CD4-positive, alpha-beta T cell (primary cell): ENCODE results near the gene RNASE8. TPM values are rescaled to one million over a fixed set of nuclear protein-coding genes. Genes with fewer than 3 reads are reported as not detected.

Source experiments
- ATAC-seq: fragments of 200-7000 bp; cut with Tn5 transposase; one replicate; pipeline ENCODE4 v1.10.0; 2022; ENCODE audit warnings: mild to moderate bottlenecking; ENCODE audit not compliant: poor library complexity
- CTCF ChIA-PET: fragments of 350-600 bp; sonication (Branson Sonifier 250); formaldehyde crosslinking; loops from one replicate; lab custom pipeline; 2021; ENCODE audit warnings: antibody characterized with exemption, inconsistent platforms; lab: Charles Lee
- POLR2A ChIA-PET: fragments of 350-600 bp; sonication (Branson Sonifier 250); formaldehyde crosslinking; loops from one replicate; lab custom pipeline; 2021; ENCODE audit warnings: antibody characterized with exemption, inconsistent platforms; lab: Charles Lee
- DNase-seq, 14 experiments: peaks; one replicate each; pipeline ENCODE4 v3.0.0-alpha.2; 2013 to 2020; ENCODE audit warnings: mixed read lengths in 2 of 14
- H3K27ac ChIP-seq, 2 donors: one replicate each; pipeline versions ENCODE4 v1.5.1 to v1.7.0; 2013; ENCODE audit warnings: low read length in 2 of 2, low read depth in 1 of 2, mild to moderate bottlenecking in 1 of 2
- H3K27me3 ChIP-seq, 2 experiments: 1 replicate in 1 of 2; 2 replicates in 1 of 2; pipeline versions ENCODE4 v1.6.1 to v1.7.0; 2013; ENCODE audit warnings: low read length in 2 of 2, control low read depth in 1 of 2, mild to moderate bottlenecking in 1 of 2, moderate library complexity in 1 of 2; ENCODE audit not compliant: insufficient read depth in 2 of 2, control insufficient read depth in 1 of 2
- H3K36me3 ChIP-seq: one replicate; pipeline ENCODE4 v1.6.1; 2013; ENCODE audit warnings: low read length, control low read depth; ENCODE audit not compliant: insufficient read depth
- H3K4me1 ChIP-seq: one replicate; pipeline ENCODE4 v1.6.1; 2013; ENCODE audit warnings: low read length, control low read depth; ENCODE audit not compliant: insufficient read depth
- H3K4me3 ChIP-seq: one replicate; pipeline ENCODE4 v1.5.1; 2013; ENCODE audit warnings: mild to moderate bottlenecking, low read length, moderate library complexity
- H3K9me3 ChIP-seq, 2 experiments: 1 replicate in 1 of 2; 2 replicates in 1 of 2; pipeline versions ENCODE4 v1.6.1 to v1.7.0; 2013; ENCODE audit warnings: low read length in 2 of 2, mild to moderate bottlenecking in 2 of 2, control low read depth in 1 of 2, moderate library complexity in 1 of 2; ENCODE audit not compliant: control insufficient read depth in 1 of 2, insufficient read depth in 1 of 2
- H3K27ac Mint-ChIP-seq: one replicate; pipeline ENCODE4 v1.8.0; 2020; ENCODE audit warnings: mixed read lengths
- H3K27me3 Mint-ChIP-seq: one replicate; pipeline ENCODE4 v1.8.0; 2021; ENCODE audit warnings: mixed read lengths
- H3K36me3 Mint-ChIP-seq: one replicate; pipeline ENCODE4 v1.8.0; 2021; ENCODE audit warnings: low read depth, mixed read lengths
- H3K4me1 Mint-ChIP-seq: one replicate; pipeline ENCODE4 v1.8.0; 2021; ENCODE audit warnings: low read depth, mixed read lengths
- H3K4me3 Mint-ChIP-seq: one replicate; pipeline ENCODE4 v1.8.0; 2020; ENCODE audit warnings: mild to moderate bottlenecking, mixed read lengths
- H3K9me3 Mint-ChIP-seq: one replicate; pipeline ENCODE4 v1.8.0; 2020; ENCODE audit warnings: mixed read lengths
- intact Hi-C, 2 experiments: fragments of 100-400 bp; cut with DNase I in 1 of 2; cut with micrococcal nuclease in 1 of 2; formaldehyde crosslinking; loops; one replicate each; pipeline versions ENCODE4 v1.15.1 to v1.9.0; 2023 to 2025; cut with DNase I, micrococcal nuclease
- total RNA-seq, 174 experiments: library from RNA in 2 of 174; stranded (reverse) in 2 of 174; gene quantifications; one replicate each; pipeline ENCODE4 v1.2.3 and lab custom pipeline; 2021 to 2026
- TF ChIP-seq, protein P1 (sequence below): fragments of 200-600 bp; IDR thresholded peaks from one replicate; pipeline ENCODE4 v1.8.0; 2022; ENCODE audit warnings: antibody characterized with exemption, mild to moderate bottlenecking

Gene RNASE8
- total RNA-seq, 2 experiments from 2014 or later = not detected

DNA sequence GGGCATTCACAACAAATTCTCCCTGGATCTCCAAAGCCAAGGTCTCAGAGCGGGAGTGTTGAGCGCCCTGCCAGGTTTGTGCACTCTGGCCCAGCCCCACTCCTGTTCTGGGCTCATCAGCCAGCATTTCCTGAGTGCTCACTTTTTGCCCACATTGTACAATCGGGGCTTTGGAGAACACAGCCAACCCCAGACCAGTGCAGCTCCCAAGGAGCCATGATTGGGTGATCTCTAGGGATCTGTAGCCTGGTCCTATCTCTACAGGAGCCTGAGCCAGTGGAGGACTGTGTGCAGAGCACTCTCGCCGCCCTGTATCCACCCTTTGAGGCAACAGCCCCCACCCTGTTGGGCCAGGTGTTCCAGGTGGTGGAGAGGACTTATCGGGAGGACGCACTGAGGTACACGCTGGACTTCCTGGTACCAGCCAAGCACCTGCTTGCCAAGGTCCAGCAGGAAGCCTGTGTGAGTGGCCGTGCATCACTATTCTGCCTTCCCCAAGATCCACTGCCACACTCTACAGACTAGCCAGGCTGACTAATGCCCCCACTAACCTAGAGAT, 15.2 kb downstream of the RNASE8 start:
- ATAC-seq = no peak
- Histone ChIP-seq H3K27ac (no peak overlapping the region), H3K27me3 (peaks cover 40 to 48% of the 10 kb centered on the region in 2 experiments), H3K9me3 (peaks cover 0 to 13% of the 10 kb centered on the region in 2 experiments), H3K4me3 (no peak overlapping the region), H3K4me1 (peaks cover 37% of the 10 kb centered on the region), H3K36me3 (no peaks in the 10 kb centered on the region)
- Mint-ChIP-seq H3K9me3 (no peaks in the 10 kb centered on the region), H3K4me1 (peaks cover 37% of the 10 kb centered on the region), H3K4me3 (peak overlapping the region; percentile 66), H3K36me3 (no peaks in the 10 kb centered on the region), H3K27ac (no peak overlapping the region), H3K27me3 (peaks cover 61% of the 10 kb centered on the region)
- DNase-seq = no peak
- ChIA-PET CTCF (interaction anchor here (2.5 to 2.7 kb wide), 2 partner anchors 20 to 31 kb away, joined by 20 to 26 read pairs; no protein-coding TSS in a partner anchor), POLR2A (interaction anchor here (1.3 kb wide), 1 partner anchor 14 kb away, joined by 3 read pairs; no protein-coding TSS in a partner anchor)
- intact Hi-C loops = no loop called here
- TF ChIP-seq, protein P1, sequence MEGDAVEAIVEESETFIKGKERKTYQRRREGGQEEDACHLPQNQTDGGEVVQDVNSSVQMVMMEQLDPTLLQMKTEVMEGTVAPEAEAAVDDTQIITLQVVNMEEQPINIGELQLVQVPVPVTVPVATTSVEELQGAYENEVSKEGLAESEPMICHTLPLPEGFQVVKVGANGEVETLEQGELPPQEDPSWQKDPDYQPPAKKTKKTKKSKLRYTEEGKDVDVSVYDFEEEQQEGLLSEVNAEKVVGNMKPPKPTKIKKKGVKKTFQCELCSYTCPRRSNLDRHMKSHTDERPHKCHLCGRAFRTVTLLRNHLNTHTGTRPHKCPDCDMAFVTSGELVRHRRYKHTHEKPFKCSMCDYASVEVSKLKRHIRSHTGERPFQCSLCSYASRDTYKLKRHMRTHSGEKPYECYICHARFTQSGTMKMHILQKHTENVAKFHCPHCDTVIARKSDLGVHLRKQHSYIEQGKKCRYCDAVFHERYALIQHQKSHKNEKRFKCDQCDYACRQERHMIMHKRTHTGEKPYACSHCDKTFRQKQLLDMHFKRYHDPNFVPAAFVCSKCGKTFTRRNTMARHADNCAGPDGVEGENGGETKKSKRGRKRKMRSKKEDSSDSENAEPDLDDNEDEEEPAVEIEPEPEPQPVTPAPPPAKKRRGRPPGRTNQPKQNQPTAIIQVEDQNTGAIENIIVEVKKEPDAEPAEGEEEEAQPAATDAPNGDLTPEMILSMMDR = no peak

DNA sequence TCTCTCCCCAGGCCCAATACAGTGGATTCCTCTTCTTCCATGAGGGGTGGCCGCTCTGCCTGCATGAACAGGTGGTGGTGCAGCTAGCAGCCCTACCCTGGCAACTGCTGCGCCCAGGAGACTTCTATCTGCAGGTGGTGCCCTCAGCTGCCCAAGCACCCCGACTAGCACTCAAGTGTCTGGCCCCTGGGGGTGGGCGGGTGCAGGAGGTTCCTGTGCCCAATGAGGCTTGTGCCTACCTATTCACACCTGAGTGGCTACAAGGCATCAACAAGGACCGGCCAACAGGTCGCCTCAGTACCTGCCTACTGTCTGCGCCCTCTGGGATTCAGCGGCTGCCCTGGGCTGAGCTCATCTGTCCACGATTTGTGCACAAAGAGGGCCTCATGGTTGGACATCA, 16.3 kb downstream of the RNASE8 start:
- Histone ChIP-seq H3K4me1 (peaks cover 31% of the 10 kb centered on the region), H3K4me3 (no peak overlapping the region), H3K9me3 (peaks cover 0 to 10% of the 10 kb centered on the region in 2 experiments), H3K27ac (no peak overlapping the region), H3K27me3 (peaks cover 31 to 40% of the 10 kb centered on the region in 2 experiments), H3K36me3 (no peaks in the 10 kb centered on the region)
- no peaks in the 10 kb centered on the region for H3K9me3 Mint-ChIP-seq
- TF ChIP-seq, protein P1 = no peak
- H3K4me1 Mint-ChIP-seq = peaks cover 29% of the 10 kb centered on the region
- intact Hi-C loops = no loop called here
- H3K27me3 Mint-ChIP-seq = peaks cover 52% of the 10 kb centered on the region
- H3K36me3 Mint-ChIP-seq = no peaks in the 10 kb centered on the region
- ATAC-seq (no peak), DNase-seq (no peak)
- no peak overlapping the region for H3K27ac Mint-ChIP-seq
- ChIA-PET POLR2A (no interaction called here), CTCF (no interaction called here)
- H3K4me3 Mint-ChIP-seq = no peak overlapping the region

DNA sequence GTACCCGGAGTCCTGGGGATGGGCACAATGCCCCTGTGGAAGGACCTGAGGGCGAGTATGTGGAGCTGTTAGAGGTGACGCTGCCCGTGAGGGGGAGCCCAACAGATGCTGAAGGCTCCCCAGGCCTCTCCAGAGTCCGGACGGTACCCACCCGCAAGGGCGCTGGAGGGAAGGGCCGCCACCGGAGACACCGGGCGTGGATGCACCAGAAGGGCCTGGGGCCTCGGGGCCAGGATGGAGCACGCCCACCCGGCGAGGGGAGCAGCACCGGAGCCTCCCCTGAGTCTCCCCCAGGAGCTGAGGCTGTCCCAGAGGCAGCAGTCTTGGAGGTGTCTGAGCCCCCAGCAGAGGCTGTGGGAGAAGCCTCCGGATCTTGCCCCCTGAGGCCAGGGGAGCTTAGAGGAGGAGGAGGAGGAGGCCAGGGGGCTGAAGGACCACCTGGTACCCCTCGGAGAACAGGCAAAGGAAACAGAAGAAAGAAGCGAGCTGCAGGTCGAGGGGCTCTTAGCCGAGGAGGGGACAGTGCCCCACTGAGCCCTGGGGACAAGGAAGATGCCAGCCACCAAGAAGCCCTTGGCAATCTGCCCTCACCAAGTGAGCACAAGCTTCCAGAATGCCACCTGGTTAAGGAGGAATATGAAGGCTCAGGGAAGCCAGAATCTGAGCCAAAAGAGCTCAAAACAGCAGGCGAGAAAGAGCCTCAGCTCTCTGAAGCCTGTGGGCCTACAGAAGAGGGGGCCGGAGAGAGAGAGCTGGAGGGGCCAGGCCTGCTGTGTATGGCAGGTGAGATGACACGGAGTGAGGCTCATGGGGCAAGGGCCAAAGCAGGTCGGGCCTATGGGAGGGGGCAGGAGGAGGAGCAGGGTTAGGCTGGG, 17.0 kb downstream of the RNASE8 start:
- peaks cover 0 to 3% of the 10 kb centered on the region in 2 experiments for H3K9me3 ChIP-seq
- intact Hi-C loops = no loop called here
- no peak for ATAC-seq
- POLR2A ChIA-PET = no interaction called here
- H3K4me1 ChIP-seq = peaks cover 24% of the 10 kb centered on the region
- no peaks in the 10 kb centered on the region for H3K36me3 Mint-ChIP-seq
- CTCF ChIA-PET = no interaction called here
- no peak overlapping the region for H3K4me3 ChIP-seq
- no peak for DNase-seq
- no peak overlapping the region for H3K4me3 Mint-ChIP-seq
- peaks cover 24 to 33% of the 10 kb centered on the region in 2 experiments for H3K27me3 ChIP-seq
- TF ChIP-seq, protein P1 = no peak
- H3K9me3 Mint-ChIP-seq = no peaks in the 10 kb centered on the region
- no peak overlapping the region for H3K27ac ChIP-seq
- H3K27me3 Mint-ChIP-seq = peaks cover 46% of the 10 kb centered on the region
- H3K27ac Mint-ChIP-seq = no peak overlapping the region
- peaks cover 22% of the 10 kb centered on the region for H3K4me1 Mint-ChIP-seq
- H3K36me3 ChIP-seq = no peaks in the 10 kb centered on the region
